GM23338 (cell line): Measurements from ENCODE around the gene TRAF3.

Experiments used
- CREB1 ChIP-seq: fragments of 250-450 bp; sonication (Bioruptor Pico); IDR thresholded peaks from 2 replicates; pipeline ENCODE4 v1.5.0; 2020; ENCODE audit warnings: low read depth, mild to moderate bottlenecking, moderate library complexity
- CTCF ChIP-seq, 2 experiments: fragments of 200-600 bp in 1 of 2; sonication (generic) in 1 of 2; conservative IDR thresholded peaks; 2 replicates each; pipeline versions ENCODE4 v1.5.1 to v1.6.1; 2016 to 2017; ENCODE audit warnings: antibody characterized with exemption in 2 of 2, low read depth in 2 of 2, mild to moderate bottlenecking in 2 of 2, moderate library complexity in 1 of 2
- EZH2 ChIP-seq: fragments of 200-600 bp; sonication (generic); IDR thresholded peaks from one replicate; pipeline ENCODE4 v1.8.0; 2017; ENCODE audit warnings: antibody characterized with exemption, mild to moderate bottlenecking, low read depth; ENCODE audit not compliant: unreplicated experiment
- EZH2phosphoT487 ChIP-seq: fragments of 200-600 bp; sonication (generic); IDR thresholded peaks from one replicate; pipeline ENCODE4 v1.8.1; 2018; ENCODE audit warnings: antibody characterized with exemption; ENCODE audit not compliant: unreplicated experiment
- JUNB ChIP-seq: IDR thresholded peaks from one replicate; pipeline ENCODE4 v1.6.1; 2016; ENCODE audit warnings: antibody characterized with exemption; ENCODE audit not compliant: unreplicated experiment
- NANOG ChIP-seq: IDR thresholded peaks from 2 replicates; pipeline ENCODE4 v1.6.1; 2016; ENCODE audit warnings: antibody characterized with exemption, borderline replicate concordance
- POLR2AphosphoS5 ChIP-seq: IDR thresholded peaks from 2 replicates; pipeline ENCODE4 v1.6.1; 2016; ENCODE audit warnings: antibody characterized with exemption, low read depth
- STAT1 ChIP-seq: IDR thresholded peaks from one replicate; pipeline ENCODE4 v1.6.1; 2016; ENCODE audit warnings: antibody characterized with exemption; ENCODE audit not compliant: unreplicated experiment
- ZNF331 ChIP-seq: fragments of 250-450 bp; sonication (Bioruptor Pico); IDR thresholded peaks from 2 replicates; pipeline ENCODE4 v1.5.0; 2020; ENCODE audit warnings: low read depth, mild to moderate bottlenecking, moderate library complexity
- TF ChIP-seq, protein P1 (sequence below): IDR thresholded peaks from one replicate; pipeline ENCODE4 v1.6.1; 2018; ENCODE audit warnings: antibody characterized with exemption; ENCODE audit not compliant: unreplicated experiment
- TF ChIP-seq, protein P2 (sequence below): IDR thresholded peaks from 2 replicates; pipeline ENCODE4 v1.6.1; 2016; ENCODE audit warnings: antibody characterized with exemption

GRCh38 chr14:102862154-102862773 is 85.0 kb downstream of the TRAF3 start:
- TF ChIP-seq CTCF (conservative IDR thresholded peaks at IDR 0.05; ENCODE audit: low read depth in 2 of 2), result no peak
- TF ChIP-seq CREB1, result no peak
- no peak for TF ChIP-seq EZH2
- no peak for TF ChIP-seq EZH2phosphoT487
- TF ChIP-seq JUNB, result no peak
- no peak for TF ChIP-seq POLR2AphosphoS5
- TF ChIP-seq, protein P1, sequence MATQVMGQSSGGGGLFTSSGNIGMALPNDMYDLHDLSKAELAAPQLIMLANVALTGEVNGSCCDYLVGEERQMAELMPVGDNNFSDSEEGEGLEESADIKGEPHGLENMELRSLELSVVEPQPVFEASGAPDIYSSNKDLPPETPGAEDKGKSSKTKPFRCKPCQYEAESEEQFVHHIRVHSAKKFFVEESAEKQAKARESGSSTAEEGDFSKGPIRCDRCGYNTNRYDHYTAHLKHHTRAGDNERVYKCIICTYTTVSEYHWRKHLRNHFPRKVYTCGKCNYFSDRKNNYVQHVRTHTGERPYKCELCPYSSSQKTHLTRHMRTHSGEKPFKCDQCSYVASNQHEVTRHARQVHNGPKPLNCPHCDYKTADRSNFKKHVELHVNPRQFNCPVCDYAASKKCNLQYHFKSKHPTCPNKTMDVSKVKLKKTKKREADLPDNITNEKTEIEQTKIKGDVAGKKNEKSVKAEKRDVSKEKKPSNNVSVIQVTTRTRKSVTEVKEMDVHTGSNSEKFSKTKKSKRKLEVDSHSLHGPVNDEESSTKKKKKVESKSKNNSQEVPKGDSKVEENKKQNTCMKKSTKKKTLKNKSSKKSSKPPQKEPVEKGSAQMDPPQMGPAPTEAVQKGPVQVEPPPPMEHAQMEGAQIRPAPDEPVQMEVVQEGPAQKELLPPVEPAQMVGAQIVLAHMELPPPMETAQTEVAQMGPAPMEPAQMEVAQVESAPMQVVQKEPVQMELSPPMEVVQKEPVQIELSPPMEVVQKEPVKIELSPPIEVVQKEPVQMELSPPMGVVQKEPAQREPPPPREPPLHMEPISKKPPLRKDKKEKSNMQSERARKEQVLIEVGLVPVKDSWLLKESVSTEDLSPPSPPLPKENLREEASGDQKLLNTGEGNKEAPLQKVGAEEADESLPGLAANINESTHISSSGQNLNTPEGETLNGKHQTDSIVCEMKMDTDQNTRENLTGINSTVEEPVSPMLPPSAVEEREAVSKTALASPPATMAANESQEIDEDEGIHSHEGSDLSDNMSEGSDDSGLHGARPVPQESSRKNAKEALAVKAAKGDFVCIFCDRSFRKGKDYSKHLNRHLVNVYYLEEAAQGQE, result no peak
- no peak for TF ChIP-seq ZNF331
- no peak for TF ChIP-seq NANOG
- TF ChIP-seq STAT1, result no peak
- TF ChIP-seq, protein P2, sequence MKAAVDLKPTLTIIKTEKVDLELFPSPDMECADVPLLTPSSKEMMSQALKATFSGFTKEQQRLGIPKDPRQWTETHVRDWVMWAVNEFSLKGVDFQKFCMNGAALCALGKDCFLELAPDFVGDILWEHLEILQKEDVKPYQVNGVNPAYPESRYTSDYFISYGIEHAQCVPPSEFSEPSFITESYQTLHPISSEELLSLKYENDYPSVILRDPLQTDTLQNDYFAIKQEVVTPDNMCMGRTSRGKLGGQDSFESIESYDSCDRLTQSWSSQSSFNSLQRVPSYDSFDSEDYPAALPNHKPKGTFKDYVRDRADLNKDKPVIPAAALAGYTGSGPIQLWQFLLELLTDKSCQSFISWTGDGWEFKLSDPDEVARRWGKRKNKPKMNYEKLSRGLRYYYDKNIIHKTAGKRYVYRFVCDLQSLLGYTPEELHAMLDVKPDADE, result no peak
